GM12878 (cell line): ENCODE measurements around the gene SFI1. TPM values are rescaled to one million over a fixed set of nuclear protein-coding genes. Genes with fewer than 3 reads are reported as not detected.

Experiments used
- ATF2 ChIP-seq: IDR thresholded peaks from 2 replicates; pipeline ENCODE4 v1.6.1; 2012; ENCODE audit warnings: low read length, inconsistent platforms
- BCLAF1 ChIP-seq: fragments of 450-650 bp; IDR thresholded peaks from 2 replicates; pipeline ENCODE4 v1.6.1; 2017; ENCODE audit warnings: antibody characterized with exemption, mild to moderate bottlenecking, moderate library complexity
- BRCA1 ChIP-seq: IDR thresholded peaks from 2 replicates; pipeline ENCODE4 v1.6.1; 2011; ENCODE audit warnings: low read depth, low read length, improper control_type of control experiment
- FOXK2 ChIP-seq: fragments of 450-650 bp; IDR thresholded peaks from 2 replicates; pipeline ENCODE4 v1.6.1; 2017; ENCODE audit warnings: mild to moderate bottlenecking, moderate library complexity
- GABPA ChIP-seq: IDR thresholded peaks from 2 replicates; pipeline ENCODE4 v1.6.1; 2014; ENCODE audit warnings: antibody characterized with exemption, low read depth, mild to moderate bottlenecking, inconsistent platforms
- HDAC6 ChIP-seq: fragments of 200-600 bp; sonication (generic); IDR thresholded peaks from one replicate; pipeline ENCODE4 v1.8.0; 2017; ENCODE audit warnings: antibody characterized with exemption; ENCODE audit not compliant: unreplicated experiment
- IRF4 ChIP-seq: IDR thresholded peaks from 2 replicates; pipeline ENCODE4 v1.6.1; 2011; ENCODE audit warnings: low read depth, low read length
- IRF5 ChIP-seq: fragments of 450-650 bp; IDR thresholded peaks from 2 replicates; pipeline ENCODE4 v1.6.1; 2017; ENCODE audit warnings: borderline replicate concordance
- KDM1A ChIP-seq: fragments of 200-600 bp; sonication (generic); IDR thresholded peaks from 2 replicates; pipeline ENCODE4 v1.6.1; 2016; ENCODE audit warnings: borderline replicate concordance
- MEF2B ChIP-seq: fragments of 450-650 bp; IDR thresholded peaks from 2 replicates; pipeline ENCODE4 v1.6.1; 2018; ENCODE audit warnings: mild to moderate bottlenecking, moderate library complexity; ENCODE audit not compliant: partially characterized antibody, poor library complexity, severe bottlenecking
- MTA2 ChIP-seq: fragments of 450-650 bp; IDR thresholded peaks from 2 replicates; pipeline ENCODE4 v1.6.1; 2016; ENCODE audit warnings: low read depth, mild to moderate bottlenecking, moderate library complexity
- NBN ChIP-seq: fragments of 450-650 bp; IDR thresholded peaks from 2 replicates; pipeline ENCODE4 v1.6.1; 2016
- NR2F1 ChIP-seq: fragments of 450-650 bp; conservative IDR thresholded peaks from 2 replicates; pipeline ENCODE4 v1.6.1; 2017; ENCODE audit warnings: mild to moderate bottlenecking
- PBX3 ChIP-seq: IDR thresholded peaks from 2 replicates; pipeline ENCODE4 v1.6.1; 2011; ENCODE audit warnings: mild to moderate bottlenecking, low read depth, low read length, moderate library complexity; ENCODE audit not compliant: insufficient replicate concordance
- RUNX3 ChIP-seq: IDR thresholded peaks from 2 replicates; pipeline ENCODE4 v1.6.1; 2012; ENCODE audit warnings: low read length, inconsistent platforms
- SIN3A ChIP-seq: IDR thresholded peaks from 2 replicates; pipeline ENCODE4 v1.6.1; 2012; ENCODE audit warnings: low read depth, low read length, improper control_type of control experiment
- SMAD5 ChIP-seq: IDR thresholded peaks from 2 replicates; pipeline ENCODE4 v1.6.1; 2016; ENCODE audit warnings: antibody characterized with exemption, low read depth
- SMARCA5 ChIP-seq: fragments of 450-650 bp; IDR thresholded peaks from 2 replicates; pipeline ENCODE4 v1.6.1; 2017; ENCODE audit warnings: mild to moderate bottlenecking
- SUPT20H ChIP-seq: IDR thresholded peaks from 2 replicates; pipeline ENCODE4 v1.6.1; 2011; ENCODE audit warnings: low read depth, mild to moderate bottlenecking, low read length, moderate library complexity, borderline replicate concordance; ENCODE audit not compliant: control insufficient read depth
- ZBTB40 ChIP-seq: fragments of 450-650 bp; IDR thresholded peaks from 2 replicates; pipeline ENCODE4 v1.6.1; 2016; ENCODE audit warnings: mild to moderate bottlenecking, moderate library complexity, borderline replicate concordance
- ZNF274 ChIP-seq: IDR thresholded peaks from one replicate; pipeline ENCODE4 v1.8.0; 2011; ENCODE audit not compliant: insufficient read length, insufficient read depth
- polyA plus RNA-seq, 11 experiments: library from polyadenylated mRNA; depleted of rRNA in 4 of 11; unstranded in 6 of 11; stranded (reverse) in 5 of 11; fragments of >200 nt; fragmentation: Nextera tagmentation in 4 of 11; fragmentation: Illumina TruSeq in 1 of 11; extraction: Ambion mirVana in 4 of 11; extraction: Trizol in 1 of 11; gene quantifications; 1 replicate in 1 of 11; 2 replicates in 10 of 11; pipeline versions ENCODE4 v1.2.1 to v1.2.3, GENCODE V29; 2011 to 2016; ENCODE audit warnings: inconsistent platforms in 2 of 11, missing spikeins in 2 of 11, low read depth in 1 of 11
- total RNA-seq, 4 experiments: library from RNA; depleted of rRNA in 3 of 4; stranded (reverse); fragments of >200 nt in 3 of 4; fragmentation: Illumina TruSeq in 1 of 4; extraction: Trizol in 1 of 4; gene quantifications; 2 replicates each; pipeline versions ENCODE4 v1.2.1 to v1.2.3, GENCODE V29; 2013 to 2021

The SFI1 gene
- total and polyA plus RNA-seq, 10 of the 15 experiments (the other 5 are each of a cell fraction or from before 2014, with no cell fraction given), result 6.3 to 70.1 (median 30.4) TPM

- TF ChIP-seq SIN3A (peak; percentile 73; the same call in 1 of the 2 replicates), NBN (peak; percentile 98), NR2F1 (peak; percentile 10; the same call in 1 of the 2 replicates), ZBTB40 (peak; percentile 39; the same call in 1 of the 2 replicates), ATF2 (peak; percentile 74), HDAC6 (no peak), ZNF274 (no peak), IRF5 (no peak; the same call in 1 of the 2 replicates), FOXK2 (no peak), MTA2 (peak; percentile 89), IRF4 (peak; percentile 94), GABPA (no peak), BCLAF1 (no peak), PBX3 (peak; percentile 72), SUPT20H (no peak), MEF2B (no peak), KDM1A (no peak), RUNX3 (peak; percentile 97), BRCA1 (no peak), SMAD5 (peak; percentile 85; the same call in 1 of the 2 replicates), SMARCA5 (no peak)
Observed at GRCh38 chr22:31490496-31490925, 5.8 kb upstream of the SFI1 start (continued).
